Measurements from ENCODE around the gene CXCL6.

CXCL6 gene

DNA sequence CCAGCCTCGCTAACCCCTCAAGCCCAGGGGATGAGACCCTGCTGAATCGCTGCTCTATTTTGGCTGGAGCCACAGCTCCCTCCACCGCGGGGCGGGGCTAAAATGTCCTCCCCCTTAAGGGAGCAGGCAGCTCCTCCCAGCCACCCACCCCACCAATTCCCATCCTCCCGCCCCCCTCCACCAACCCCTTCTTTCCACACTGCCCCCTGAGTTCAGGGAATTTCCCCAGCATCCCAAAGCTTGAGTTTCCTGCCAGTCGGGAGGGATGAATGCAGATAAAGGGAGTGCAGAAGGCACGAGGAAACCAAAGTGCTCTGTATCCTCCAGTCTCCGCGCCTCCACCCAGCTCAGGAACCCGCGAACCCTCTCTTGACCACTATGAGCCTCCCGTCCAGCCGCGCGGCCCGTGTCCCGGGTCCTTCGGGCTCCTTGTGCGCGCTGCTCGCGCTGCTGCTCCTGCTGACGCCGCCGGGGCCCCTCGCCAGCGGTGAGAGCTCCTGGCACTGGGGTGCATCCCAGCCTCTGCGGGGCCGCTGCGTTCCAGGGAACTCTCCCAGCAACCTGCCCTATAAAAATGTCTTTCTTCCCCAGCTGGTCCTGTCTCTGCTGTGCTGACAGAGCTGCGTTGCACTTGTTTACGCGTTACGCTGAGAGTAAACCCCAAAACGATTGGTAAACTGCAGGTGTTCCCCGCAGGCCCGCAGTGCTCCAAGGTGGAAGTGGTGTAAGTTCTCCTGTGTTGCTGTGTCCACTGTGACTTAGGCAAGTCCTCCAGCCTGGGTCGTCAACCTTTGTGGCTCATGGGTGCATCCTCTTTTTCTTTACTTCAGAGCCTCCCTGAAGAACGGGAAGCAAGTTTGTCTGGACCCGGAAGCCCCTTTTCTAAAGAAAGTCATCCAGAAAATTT, at the start of gene CXCL6:
CXCL6 (plus strand) TSS at position 306 of the 907 bp plus-strand sequence; CDS start at position 379, 73 bp downstream.
- DNase-seq, result no peak

DNA sequence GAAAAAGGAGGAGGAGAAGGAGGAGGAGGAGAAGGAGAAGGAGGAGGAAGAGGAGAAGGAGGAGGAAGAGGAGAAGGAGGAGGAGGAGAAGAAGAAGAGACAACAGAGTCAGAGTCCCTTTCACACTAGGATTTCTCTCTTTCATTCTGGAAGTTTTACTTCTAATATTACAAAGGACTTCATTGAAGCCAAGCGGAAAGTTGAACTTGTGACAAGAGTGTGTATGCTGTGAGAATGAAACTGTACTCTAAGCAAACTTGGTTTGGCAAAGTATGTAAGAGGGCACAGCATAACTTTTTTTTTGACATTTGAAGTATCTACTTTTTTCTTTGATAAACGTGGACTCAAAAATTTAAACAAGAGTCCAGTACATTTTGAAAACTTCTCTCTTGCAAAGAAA, 48.1 kb upstream of the CXCL6 start:
- DNase-seq, result no peak

- DNase-seq, result no peak
Measured at GRCh38 chr4:73798842-73799241, 37.6 kb upstream of the CXCL6 start.

GRCh38 chr4:73800206-73800605, 36.3 kb upstream of the CXCL6 start:
- no peak for DNase-seq

GRCh38 chr4:73801692-73802091, 34.8 kb upstream of the CXCL6 start:
- no peak for DNase-seq

- DNase-seq, result no peak
Measured at GRCh38 chr4:73803213-73803612, 33.3 kb upstream of the CXCL6 start.

DNA sequence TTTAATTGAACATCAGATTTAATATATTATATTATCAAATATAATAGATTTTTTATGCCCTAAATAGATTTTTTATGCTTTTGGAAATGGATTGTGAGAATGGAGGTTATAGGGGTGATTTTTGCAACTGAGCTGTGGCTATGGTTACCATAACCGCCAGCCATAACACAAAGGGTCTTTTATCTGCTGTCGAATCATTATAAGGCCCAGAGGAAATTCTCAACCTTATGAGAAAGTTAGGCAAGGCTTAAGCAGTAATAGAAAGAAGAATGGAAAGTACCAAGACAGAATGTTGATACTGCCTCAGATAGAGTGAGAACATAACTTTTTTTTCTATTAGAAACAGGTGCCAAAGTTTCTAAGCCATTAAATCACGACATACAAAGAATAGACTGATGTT, 26.3 kb upstream of the CXCL6 start:
- no peak for DNase-seq

DNA sequence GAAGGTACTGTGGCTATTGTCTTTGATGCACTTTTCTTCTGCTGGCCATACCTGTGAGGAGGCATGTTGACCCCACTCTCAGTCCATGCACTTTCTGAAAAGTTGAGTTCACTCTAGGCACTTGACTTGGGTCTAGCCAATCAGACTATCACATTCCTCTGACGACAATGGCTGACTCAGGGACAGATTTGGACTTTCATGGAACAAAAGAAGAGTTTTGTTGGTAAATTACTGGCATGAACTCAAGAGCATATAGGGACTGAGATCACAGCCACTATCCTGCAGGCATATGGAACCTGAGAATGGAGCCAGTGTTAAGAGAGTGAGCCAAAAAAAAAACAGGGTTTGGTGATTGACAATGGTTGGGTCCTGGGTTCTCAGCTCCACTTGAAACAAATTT, 24.6 kb upstream of the CXCL6 start:
- no peak for DNase-seq

- DNase-seq, result no peak
Measured at GRCh38 chr4:73814679-73815078, 21.8 kb upstream of the CXCL6 start.

GRCh38 chr4:73815145-73815544, 21.3 kb upstream of the CXCL6 start:
- DNase-seq, result peak; percentile 11

DNA sequence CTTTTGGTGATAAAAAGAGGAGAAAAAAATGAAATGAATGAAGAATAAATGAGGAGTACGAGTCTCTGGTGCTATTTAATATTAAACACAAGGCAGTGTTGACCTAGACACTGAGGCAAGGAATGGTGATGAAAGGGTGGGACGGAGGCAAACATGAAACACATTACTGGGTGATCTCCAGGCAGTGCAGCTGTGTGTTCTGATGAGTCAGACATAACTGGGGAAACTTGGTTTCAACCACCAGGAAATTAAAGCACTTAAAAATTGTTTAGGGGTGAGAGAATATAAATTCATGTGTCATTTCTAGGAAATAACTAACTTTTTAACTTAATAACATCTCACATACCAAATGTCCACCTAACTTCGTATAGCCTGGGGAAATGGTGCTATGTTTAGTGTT, 19.7 kb upstream of the CXCL6 start:
- DNase-seq, result no peak

DNA sequence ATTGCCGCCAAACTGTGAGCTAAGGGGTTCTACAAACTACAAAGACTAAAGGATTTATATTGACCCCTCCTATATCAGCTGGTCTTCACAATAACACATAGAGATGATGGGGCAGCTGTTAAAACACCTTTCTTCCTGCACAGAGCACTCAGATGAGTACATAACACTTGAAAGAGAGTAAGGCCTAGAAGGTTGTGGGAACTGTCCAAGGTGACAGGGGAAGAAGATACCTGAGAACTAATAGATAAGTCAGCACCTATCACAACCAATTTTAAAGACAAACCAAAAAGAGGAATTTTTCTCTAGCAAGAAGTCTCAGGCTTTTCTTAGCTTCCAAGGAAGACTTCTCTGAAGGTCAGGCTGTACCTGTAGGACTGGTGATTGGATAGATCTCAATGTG, 19.1 kb upstream of the CXCL6 start:
- DNase-seq, result no peak

DNA sequence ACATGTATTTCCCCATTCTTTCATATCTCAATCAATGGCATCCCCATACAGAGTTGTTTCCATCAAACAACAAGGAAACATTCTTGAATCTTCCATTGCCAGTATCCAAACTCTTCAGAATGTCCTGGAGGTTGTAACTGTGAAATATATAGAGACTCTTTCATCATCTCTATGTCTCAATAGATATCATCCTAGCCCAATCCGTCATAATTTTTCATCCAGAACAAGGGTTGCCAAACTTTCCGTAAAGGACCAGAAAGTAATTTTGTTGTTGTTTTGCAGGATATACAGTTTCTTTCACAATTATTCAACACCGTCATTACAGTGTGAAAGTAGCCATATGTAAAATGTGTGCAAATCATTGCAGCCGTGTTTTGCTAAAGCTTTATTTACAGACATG, 15.2 kb upstream of the CXCL6 start:
- no peak for DNase-seq

- no peak for DNase-seq
Measured at GRCh38 chr4:73822389-73822788, 14.1 kb upstream of the CXCL6 start.

GRCh38 chr4:73822812-73823504, 13.5 kb upstream of the CXCL6 start:
- no peak for DNase-seq

- DNase-seq, result no peak
Measured at GRCh38 chr4:73823760-73824159, 12.7 kb upstream of the CXCL6 start.

DNA sequence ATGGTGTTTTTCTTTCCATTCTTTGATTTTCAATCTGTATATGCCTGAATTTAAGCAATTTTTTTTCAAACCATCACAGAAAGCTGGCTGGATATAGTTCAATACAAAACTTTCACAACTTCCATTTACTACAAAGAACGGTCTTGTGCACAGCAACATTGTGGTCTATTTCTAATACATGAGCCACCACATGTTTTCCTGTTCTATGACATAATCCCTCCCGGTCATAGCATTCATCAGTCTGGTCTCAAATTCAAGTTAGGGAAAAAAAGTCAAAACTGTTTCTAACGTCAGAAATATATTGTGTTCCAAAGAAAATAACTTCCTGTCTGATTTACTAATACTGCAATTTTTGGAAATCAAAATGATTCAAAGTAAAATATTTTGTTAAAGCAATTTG, 7.5 kb upstream of the CXCL6 start:
- DNase-seq, result no peak

- DNase-seq, result no peak
Measured at GRCh38 chr4:73831569-73831968, 4.9 kb upstream of the CXCL6 start.

- no peak for DNase-seq
Measured at GRCh38 chr4:73832651-73833237, 3.7 kb upstream of the CXCL6 start.

- DNase-seq, result no peak
Measured at GRCh38 chr4:73839071-73839470, 2.6 kb downstream of the CXCL6 start.

- no peak for DNase-seq
Measured at GRCh38 chr4:73839715-73840114, 3.2 kb downstream of the CXCL6 start.

GRCh38 chr4:73841243-73841925, 4.9 kb downstream of the CXCL6 start:
- no peak for DNase-seq

DNA sequence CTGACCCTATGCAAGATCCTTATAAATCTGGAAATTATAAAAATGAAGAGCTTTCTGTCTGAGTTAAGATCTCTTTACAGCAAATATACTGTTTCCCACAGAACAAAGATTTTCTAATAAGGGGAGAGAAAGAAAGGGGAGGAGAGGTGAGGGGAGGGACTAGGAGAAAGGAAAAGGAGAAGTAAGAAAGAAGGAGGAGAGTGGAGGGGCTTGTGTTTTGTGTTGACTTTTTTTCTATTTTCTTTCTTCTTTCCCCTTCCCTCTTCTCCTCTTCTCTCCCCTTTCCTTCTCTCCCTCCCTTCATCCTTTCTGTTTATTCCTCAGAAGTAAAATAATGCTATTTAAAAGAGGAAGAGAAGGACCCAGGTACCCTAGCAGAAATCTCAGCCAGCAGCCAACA, 6.2 kb downstream of the CXCL6 start:
- no peak for DNase-seq

Measured in activated CD4-positive, alpha-beta T cell treated with anti-CD3 and anti-CD28 coated beads, Interleukin-2, Interleukin-6, amounts not matched to agents 100 ng/mL and 50 ng/mL, durations not matched to agents 16 hours and 8 hours (primary cell).